ENCODE results near the gene SIRPB1.

Gene SIRPB1

GRCh38 chr20:1663917-1664316, 44.1 kb upstream of the SIRPB1 start:
- H3K27me3 ChIP-seq (ENCODE audit: insufficient read depth, low read length, poor library complexity) = no peaks in the 10 kb centered on the region
- no peak for DNase-seq
- H3K36me3 ChIP-seq (ENCODE audit: control insufficient read depth, insufficient read depth, low read length) = no peaks in the 10 kb centered on the region
- no peak overlapping the region for H2AK5ac ChIP-seq (ENCODE audit: low read length)
- H2BK15ac ChIP-seq (replicated peaks; ENCODE audit: low read depth) = no peak overlapping the region
- H3K18ac ChIP-seq (ENCODE audit: low read length) = no peak overlapping the region
- H4K8ac ChIP-seq (ENCODE audit: low read depth, low read length) = no peak overlapping the region
- H2BK120ac ChIP-seq (ENCODE audit: low read depth, low read length) = no peak overlapping the region
- H3K79me1 ChIP-seq (ENCODE audit: low read length) = no peaks in the 10 kb centered on the region
- no peak overlapping the region for H2BK5ac ChIP-seq (ENCODE audit: low read length)
- H3K27ac ChIP-seq (ENCODE audit: low read depth, low read length) = no peak overlapping the region
- no peaks in the 10 kb centered on the region for H3K4me1 ChIP-seq (ENCODE audit: control insufficient read depth, low read depth, low read length)
- whole genome bisulfite sequencing (ENCODE audit: extremely low coverage, insufficient coverage, low lambda C conversion rate) = no CpG with 5 or more reads among the region's 2 CpGs
- no peak overlapping the region for H3K56ac ChIP-seq (ENCODE audit: low read length)
- no peak overlapping the region for H3K4ac ChIP-seq (ENCODE audit: low read depth, low read length)
- no peak overlapping the region for H3K9ac ChIP-seq (ENCODE audit: low read length)
- H3K4me2 ChIP-seq (ENCODE audit: low read length) = no peak overlapping the region
- no peak overlapping the region for H3K4me3 ChIP-seq (ENCODE audit: low read length)
- H4K5ac ChIP-seq (ENCODE audit: low read length) = no peak overlapping the region
- no peaks in the 10 kb centered on the region for H3K79me2 ChIP-seq (ENCODE audit: control insufficient read depth, insufficient read depth, low read length)
- no peak overlapping the region for H3K23ac ChIP-seq (ENCODE audit: low read length)

DNA sequence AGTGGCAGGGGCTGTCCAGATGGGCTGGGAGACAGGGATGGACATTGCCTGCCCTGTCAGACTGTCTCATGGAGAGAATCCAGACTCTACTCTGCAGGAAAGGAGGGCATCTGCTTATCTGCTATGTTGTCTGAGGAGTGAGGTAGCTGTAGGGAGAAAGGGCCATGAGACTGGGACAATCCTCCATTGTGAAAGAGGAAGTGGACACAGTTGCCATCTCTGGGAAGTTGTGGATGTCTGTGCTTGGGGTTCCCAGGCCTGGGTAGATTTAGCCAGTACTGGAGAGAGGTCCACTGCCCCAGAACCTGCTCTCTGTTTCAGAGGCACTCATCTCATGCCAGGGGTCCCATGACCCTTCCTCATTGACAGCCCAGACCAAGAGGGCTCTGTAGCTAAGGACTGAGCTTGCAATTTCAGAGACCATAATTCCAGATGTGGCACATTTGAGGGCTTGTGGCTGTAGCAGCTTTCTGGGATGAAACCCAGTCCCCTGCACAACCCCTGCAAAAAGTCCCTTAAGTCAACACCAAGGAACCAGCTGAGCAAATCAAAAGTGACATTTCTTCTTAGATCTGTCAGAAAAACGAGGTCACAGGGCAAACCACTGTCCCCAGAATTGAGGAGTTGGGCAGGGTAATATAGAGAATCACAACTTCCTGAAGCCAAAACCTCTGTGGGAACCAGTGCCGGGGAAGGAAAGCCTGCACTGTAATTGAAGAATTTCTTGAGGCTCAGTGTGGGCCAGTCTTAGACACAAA, 41.9 kb upstream of the SIRPB1 start:
- H3K27ac ChIP-seq (ENCODE audit: low read depth, low read length) = no peak overlapping the region
- no peak overlapping the region for H2BK15ac ChIP-seq (replicated peaks; ENCODE audit: low read depth)
- no peak overlapping the region for H4K8ac ChIP-seq (ENCODE audit: low read depth, low read length)
- no peaks in the 10 kb centered on the region for H3K79me1 ChIP-seq (ENCODE audit: low read length)
- no peaks in the 10 kb centered on the region for H3K36me3 ChIP-seq (ENCODE audit: control insufficient read depth, insufficient read depth, low read length)
- no peak overlapping the region for H3K9ac ChIP-seq (ENCODE audit: low read length)
- no peak overlapping the region for H2BK5ac ChIP-seq (ENCODE audit: low read length)
- H3K27me3 ChIP-seq (ENCODE audit: insufficient read depth, low read length, poor library complexity) = no peaks in the 10 kb centered on the region
- H3K18ac ChIP-seq (ENCODE audit: low read length) = no peak overlapping the region
- no peak overlapping the region for H4K5ac ChIP-seq (ENCODE audit: low read length)
- no peaks in the 10 kb centered on the region for H3K4me1 ChIP-seq (ENCODE audit: control insufficient read depth, low read depth, low read length)
- no peak overlapping the region for H3K56ac ChIP-seq (ENCODE audit: low read length)
- WGBS (ENCODE audit: extremely low coverage, insufficient coverage, low lambda C conversion rate) = no CpG with 5 or more reads among the region's 2 CpGs
- H2BK120ac ChIP-seq (ENCODE audit: low read depth, low read length) = no peak overlapping the region
- H3K4me3 ChIP-seq (ENCODE audit: low read length) = no peak overlapping the region
- no peaks in the 10 kb centered on the region for H3K79me2 ChIP-seq (ENCODE audit: control insufficient read depth, insufficient read depth, low read length)
- no peak overlapping the region for H3K23ac ChIP-seq (ENCODE audit: low read length)
- H3K4me2 ChIP-seq (ENCODE audit: low read length) = no peak overlapping the region
- no peak for DNase-seq
- no peak overlapping the region for H3K4ac ChIP-seq (ENCODE audit: low read depth, low read length)
- no peak overlapping the region for H2AK5ac ChIP-seq (ENCODE audit: low read length)

- no peaks in the 10 kb centered on the region for H3K79me1 ChIP-seq (ENCODE audit: low read length)
Measured at GRCh38 chr20:1660246-1660645, 40.4 kb upstream of the SIRPB1 start.

GRCh38 chr20:1657556-1658334, 37.9 kb upstream of the SIRPB1 start, which contains the start of gene SIRPG:
Gene SIRPG, minus strand, starts transcription at chr20:1657779. Its CDS starts 65 bp downstream, at chr20:1657714.
- no peak for DNase-seq
- H3K23ac ChIP-seq (ENCODE audit: low read length) = no peak within 1 kb of the TSS
- no peak within 1 kb of the TSS for H4K8ac ChIP-seq (ENCODE audit: low read depth, low read length)
- no peak within 1 kb of the TSS for H2AK5ac ChIP-seq (ENCODE audit: low read length)
- H3K36me3 ChIP-seq (ENCODE audit: control insufficient read depth, insufficient read depth, low read length) = no peaks in the 10 kb centered on the region
- H2BK120ac ChIP-seq (ENCODE audit: low read depth, low read length) = no peak within 1 kb of the TSS
- no peaks in the 10 kb centered on the region for H3K79me1 ChIP-seq (ENCODE audit: low read length)
- H3K18ac ChIP-seq (ENCODE audit: low read length) = no peak within 1 kb of the TSS
- no peaks in the 10 kb centered on the region for H3K79me2 ChIP-seq (ENCODE audit: control insufficient read depth, insufficient read depth, low read length)
- no peak within 1 kb of the TSS for H2BK5ac ChIP-seq (ENCODE audit: low read length)
- no peaks in the 10 kb centered on the region for H3K27me3 ChIP-seq (ENCODE audit: insufficient read depth, low read length, poor library complexity)
- H3K27ac ChIP-seq (ENCODE audit: low read depth, low read length) = no peak within 1 kb of the TSS
- H2BK15ac ChIP-seq (replicated peaks; ENCODE audit: low read depth) = no peak within 1 kb of the TSS
- no peak within 1 kb of the TSS for H3K9ac ChIP-seq (ENCODE audit: low read length)
- no peaks in the 10 kb centered on the region for H3K4me1 ChIP-seq (ENCODE audit: control insufficient read depth, low read depth, low read length)
- H4K5ac ChIP-seq (ENCODE audit: low read length) = no peak within 1 kb of the TSS
- H3K4ac ChIP-seq (ENCODE audit: low read depth, low read length) = no peak within 1 kb of the TSS
- no peak within 1 kb of the TSS for H3K4me3 ChIP-seq (ENCODE audit: low read length)
- WGBS (ENCODE audit: extremely low coverage, insufficient coverage, low lambda C conversion rate) = no CpG with 5 or more reads among the region's 5 CpGs
- no peak within 1 kb of the TSS for H3K4me2 ChIP-seq (ENCODE audit: low read length)
- no peak within 1 kb of the TSS for H3K56ac ChIP-seq (ENCODE audit: low read length)

More at GRCh38 chr20:1660246-1660645, 40.4 kb upstream of the SIRPB1 start:
- Histone ChIP-seq H3K56ac (ENCODE audit: low read length) (no peak overlapping the region), H3K23ac (ENCODE audit: low read length) (no peak overlapping the region), H3K27me3 (ENCODE audit: insufficient read depth, low read length, poor library complexity) (no peaks in the 10 kb centered on the region), H3K4me2 (ENCODE audit: low read length) (no peak overlapping the region), H2BK15ac (replicated peaks; ENCODE audit: low read depth) (no peak overlapping the region), H3K4me3 (ENCODE audit: low read length) (no peak overlapping the region), H2BK120ac (ENCODE audit: low read depth, low read length) (no peak overlapping the region), H2BK5ac (ENCODE audit: low read length) (no peak overlapping the region), H3K27ac (ENCODE audit: low read depth, low read length) (no peak overlapping the region), H3K4ac (ENCODE audit: low read depth, low read length) (no peak overlapping the region), H4K8ac (ENCODE audit: low read depth, low read length) (no peak overlapping the region), H3K18ac (ENCODE audit: low read length) (no peak overlapping the region), H3K4me1 (ENCODE audit: control insufficient read depth, low read depth, low read length) (no peaks in the 10 kb centered on the region), H2AK5ac (ENCODE audit: low read length) (no peak overlapping the region), H3K9ac (ENCODE audit: low read length) (no peak overlapping the region), H3K36me3 (ENCODE audit: control insufficient read depth, insufficient read depth, low read length) (no peaks in the 10 kb centered on the region), H4K5ac (ENCODE audit: low read length) (no peak overlapping the region), H3K79me2 (ENCODE audit: control insufficient read depth, insufficient read depth, low read length) (no peaks in the 10 kb centered on the region)
- no peak for DNase-seq
- WGBS (ENCODE audit: extremely low coverage, insufficient coverage, low lambda C conversion rate) = no CpG with 5 or more reads among the region's 2 CpGs

GRCh38 chr20:1656844-1657243, 37.0 kb upstream of the SIRPB1 start:
- Histone ChIP-seq H3K79me1 (ENCODE audit: low read length) (no peaks in the 10 kb centered on the region), H2BK5ac (ENCODE audit: low read length) (no peak overlapping the region), H3K23ac (ENCODE audit: low read length) (no peak overlapping the region), H3K36me3 (ENCODE audit: control insufficient read depth, insufficient read depth, low read length) (no peaks in the 10 kb centered on the region), H2BK15ac (replicated peaks; ENCODE audit: low read depth) (no peak overlapping the region), H2AK5ac (ENCODE audit: low read length) (no peak overlapping the region), H3K4me2 (ENCODE audit: low read length) (no peak overlapping the region), H2BK120ac (ENCODE audit: low read depth, low read length) (no peak overlapping the region), H3K18ac (ENCODE audit: low read length) (no peak overlapping the region), H4K5ac (ENCODE audit: low read length) (no peak overlapping the region), H4K8ac (ENCODE audit: low read depth, low read length) (no peak overlapping the region), H3K4ac (ENCODE audit: low read depth, low read length) (no peak overlapping the region), H3K56ac (ENCODE audit: low read length) (no peak overlapping the region), H3K27me3 (ENCODE audit: insufficient read depth, low read length, poor library complexity) (no peaks in the 10 kb centered on the region), H3K4me3 (ENCODE audit: low read length) (no peak overlapping the region), H3K4me1 (ENCODE audit: control insufficient read depth, low read depth, low read length) (no peaks in the 10 kb centered on the region), H3K79me2 (ENCODE audit: control insufficient read depth, insufficient read depth, low read length) (no peaks in the 10 kb centered on the region), H3K9ac (ENCODE audit: low read length) (no peak overlapping the region), H3K27ac (ENCODE audit: low read depth, low read length) (no peak overlapping the region)
- WGBS (ENCODE audit: extremely low coverage, insufficient coverage, low lambda C conversion rate) = no CpG with 5 or more reads among the region's 5 CpGs
- DNase-seq = no peak
